K562 (cell line): ENCODE measurements around the gene METRN. TPM values are rescaled to one million over a fixed set of nuclear protein-coding genes. Genes with fewer than 3 reads are reported as not detected.

Experiments used
- ETS1 ChIP-seq: conservative IDR thresholded peaks from 2 replicates; pipeline ENCODE4 v1.6.1; 2011; ENCODE audit warnings: low read depth, mild to moderate bottlenecking, low read length; ENCODE audit not compliant: control insufficient read depth
- HLTF ChIP-seq: fragments of 450-650 bp; IDR thresholded peaks from 2 replicates; pipeline ENCODE4 v1.6.1; 2016
- HNRNPL ChIP-seq: fragments of 200-400 bp; formaldehyde crosslinking; IDR thresholded peaks from 2 replicates; pipeline ENCODE4 v1.6.1; 2017; ENCODE audit warnings: low read depth, mild to moderate bottlenecking, low read length
- MEIS2 ChIP-seq: fragments of 450-650 bp; IDR thresholded peaks from 2 replicates; pipeline ENCODE4 v1.6.1; 2014; ENCODE audit warnings: mild to moderate bottlenecking; ENCODE audit not compliant: partially characterized antibody
- MXI1 ChIP-seq: IDR thresholded peaks from 2 replicates; pipeline ENCODE4 v1.6.1; 2011; ENCODE audit warnings: low read depth, mild to moderate bottlenecking, improper control_type of control experiment, low read length
- NKRF ChIP-seq: fragments of 450-650 bp; IDR thresholded peaks from 2 replicates; pipeline ENCODE4 v1.6.1; 2016; ENCODE audit warnings: borderline replicate concordance
- SIX5 ChIP-seq, 2 experiments: IDR thresholded peaks; 2 replicates each; pipeline ENCODE4 v1.6.1; 2011; ENCODE audit warnings: low read length in 2 of 2, borderline replicate concordance in 1 of 2, low read depth in 1 of 2, mild to moderate bottlenecking in 1 of 2, moderate library complexity in 1 of 2; ENCODE audit not compliant: insufficient read depth in 1 of 2
- SMARCA4 ChIP-seq: fragments of 450-650 bp; IDR thresholded peaks from 2 replicates; pipeline ENCODE4 v1.6.1; 2016
- SMARCA5 ChIP-seq: fragments of 450-650 bp; IDR thresholded peaks from 2 replicates; pipeline ENCODE4 v1.6.1; 2016
- ZBTB11 ChIP-seq, 3 experiments: fragments of 200-800 bp in 1 of 3; fragments of 250-450 bp in 1 of 3; fragments of 450-650 bp in 1 of 3; sonication (Bioruptor Pico) in 1 of 3; sonication (Bioruptor generic) in 1 of 3; formaldehyde crosslinking in 1 of 3; IDR thresholded peaks; 2 replicates each; pipeline versions ENCODE4 v1.6.1 to v1.8.0; 2016 to 2022; ENCODE audit warnings: mild to moderate bottlenecking in 2 of 3, missing genetic modification characterization in 2 of 3, missing compliant biosample characterization in 1 of 3, moderate library complexity in 1 of 3
- ZNF263 ChIP-seq: sonication (generic); formaldehyde crosslinking; IDR thresholded peaks from 2 replicates; pipeline ENCODE4 v1.8.0; 2022; ENCODE audit warnings: mild to moderate bottlenecking, missing genetic modification reagents, borderline replicate concordance
- polyA plus RNA-seq, 8 experiments: library from polyadenylated mRNA; depleted of rRNA in 4 of 8; stranded (reverse) in 5 of 8; unstranded in 3 of 8; fragments of >200 nt; fragmentation: Nextera tagmentation in 2 of 8; fragmentation: Illumina TruSeq in 1 of 8; extraction: Ambion mirVana in 2 of 8; extraction: Trizol in 1 of 8; gene quantifications; 2 replicates each; pipeline versions ENCODE4 v1.2.1 to v1.2.3, GENCODE V29; 2011 to 2014; ENCODE audit warnings: inconsistent platforms in 1 of 8, missing spikeins in 1 of 8
- total RNA-seq, 7 experiments: library from RNA; depleted of rRNA in 6 of 7; stranded (reverse); fragments of >200 nt in 6 of 7; fragmentation: Illumina TruSeq in 2 of 7; extraction: Trizol in 2 of 7; gene quantifications; 2 replicates each; pipeline versions ENCODE4 v1.2.1 to v1.2.3, GENCODE V29; 2011 to 2021; ENCODE audit warnings: low replicate concordance in 1 of 7
- TF ChIP-seq, protein P1 (sequence below): sonication (generic); formaldehyde crosslinking; IDR thresholded peaks from 2 replicates; pipeline ENCODE4 v1.8.0; 2022; ENCODE audit warnings: missing genetic modification reagents, mild to moderate bottlenecking, moderate library complexity, borderline replicate concordance
- TF ChIP-seq, protein P2 (sequence below), 2 experiments: IDR thresholded peaks; 2 replicates each; pipeline ENCODE4 v1.6.1; 2011; ENCODE audit warnings: borderline replicate concordance in 1 of 2, control low read depth in 1 of 2, low read depth in 1 of 2, low read length in 1 of 2, mild to moderate bottlenecking in 1 of 2, mixed read lengths in 1 of 2, moderate library complexity in 1 of 2; ENCODE audit not compliant: insufficient read depth in 1 of 2, insufficient read length in 1 of 2, poor library complexity in 1 of 2, severe bottlenecking in 1 of 2; ENCODE audit errors: extremely low read depth in 1 of 2

Gene METRN
- total and polyA plus RNA-seq, 9 of the 15 experiments (the other 6 are each of a cell fraction or from before 2014, with no cell fraction given): 0.20 to 89.8 (median 15.4) TPM

DNA sequence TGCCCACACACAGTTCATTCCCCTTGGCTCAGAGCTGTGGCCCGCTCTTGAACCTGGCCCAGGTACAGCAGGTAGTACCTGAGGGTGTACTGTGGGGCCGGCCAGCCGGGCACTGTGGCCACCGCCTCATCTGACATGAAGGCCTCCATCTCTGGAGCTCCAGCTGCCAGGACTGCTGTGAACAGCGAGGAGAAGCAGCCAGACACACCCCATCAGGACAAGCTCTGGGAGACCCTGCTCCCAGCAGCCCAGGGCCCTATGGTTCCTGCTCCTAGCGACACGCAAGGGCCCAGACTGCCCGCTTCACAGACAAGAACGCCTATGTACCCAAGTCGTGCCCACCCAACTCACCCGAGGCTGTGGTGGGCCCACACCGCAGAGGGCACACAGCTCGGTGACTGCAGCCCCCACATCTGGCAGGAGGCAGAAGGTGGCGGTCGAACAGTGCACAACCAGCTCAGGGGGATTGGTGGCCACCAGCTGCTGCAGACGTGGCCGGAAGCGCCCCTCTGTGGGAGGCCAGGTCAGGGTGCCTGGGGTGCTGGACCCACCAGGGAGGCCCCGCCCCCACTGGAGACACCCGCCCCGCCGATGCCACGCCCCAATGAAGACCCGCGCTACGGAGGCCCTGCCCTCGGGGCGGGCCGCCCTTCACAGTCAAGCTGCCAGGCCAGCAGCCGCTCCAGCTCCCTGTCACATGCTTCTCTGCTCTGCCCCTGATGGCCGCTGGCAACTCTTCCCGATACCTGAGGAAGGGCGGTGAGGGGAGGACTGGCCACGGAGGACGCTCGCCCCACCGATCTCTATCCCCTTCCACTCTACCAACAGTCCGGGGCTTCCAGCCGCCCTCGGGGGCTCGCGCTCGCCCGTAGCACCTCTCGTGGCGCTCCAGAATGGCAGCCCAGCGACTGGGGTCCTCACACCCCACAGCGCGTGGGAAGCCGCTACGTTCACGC, 35.8 kb upstream of the METRN start (continued):
- TF ChIP-seq SMARCA5 (0 out of 2 replicates have a peak, but pooled peaks have one; percentile 25), HNRNPL (no peak), MEIS2 (no peak), ZBTB11 (CRISPR knock-in tag; IDR thresholded peaks at IDR 0.05) (no peak), ZNF263 (peak; percentile 79), HLTF (peak; percentile 56; the same call in 1 of the 2 replicates), ETS1 (0 out of 2 replicates have a peak, but pooled peaks have one; percentile 30), NKRF (peak; percentile 78), SIX5 (IDR thresholded peaks at IDR 0.05; ENCODE audit: borderline replicate concordance in 1 of 2, insufficient read depth in 1 of 2, low read depth in 1 of 2, low read length in 2 of 2) (no peak), MXI1 (no peak), SMARCA4 (peak; percentile 17; the same call in 1 of the 2 replicates)
- TF ChIP-seq, protein P1, sequence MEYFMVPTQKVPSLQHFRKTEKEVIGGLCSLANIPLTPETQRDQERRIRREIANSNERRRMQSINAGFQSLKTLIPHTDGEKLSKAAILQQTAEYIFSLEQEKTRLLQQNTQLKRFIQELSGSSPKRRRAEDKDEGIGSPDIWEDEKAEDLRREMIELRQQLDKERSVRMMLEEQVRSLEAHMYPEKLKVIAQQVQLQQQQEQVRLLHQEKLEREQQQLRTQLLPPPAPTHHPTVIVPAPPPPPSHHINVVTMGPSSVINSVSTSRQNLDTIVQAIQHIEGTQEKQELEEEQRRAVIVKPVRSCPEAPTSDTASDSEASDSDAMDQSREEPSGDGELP: peak; percentile 9; the same call in 1 of the 2 replicates
- TF ChIP-seq, protein P2, sequence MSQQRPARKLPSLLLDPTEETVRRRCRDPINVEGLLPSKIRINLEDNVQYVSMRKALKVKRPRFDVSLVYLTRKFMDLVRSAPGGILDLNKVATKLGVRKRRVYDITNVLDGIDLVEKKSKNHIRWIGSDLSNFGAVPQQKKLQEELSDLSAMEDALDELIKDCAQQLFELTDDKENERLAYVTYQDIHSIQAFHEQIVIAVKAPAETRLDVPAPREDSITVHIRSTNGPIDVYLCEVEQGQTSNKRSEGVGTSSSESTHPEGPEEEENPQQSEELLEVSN (IDR thresholded peaks at IDR 0.05; ENCODE audit: borderline replicate concordance in 1 of 2, extremely low read depth in 1 of 2, insufficient read depth in 1 of 2, insufficient read length in 1 of 2, low read depth in 1 of 2, low read length in 1 of 2, poor library complexity in 1 of 2, severe bottlenecking in 1 of 2): peak; percentile 27 to 56
